ENCODE data around the gene ADCY5. TPM values are rescaled to one million over a fixed set of nuclear protein-coding genes. Genes with fewer than 3 reads are reported as not detected.

ADCY5 gene
- total RNA-seq, 3 donors from 2014 or later, result 0.05 to 0.13 TPM; not detected in 1

- H3K9me3 Mint-ChIP-seq, result no peaks in the 10 kb centered on the region
- H3K4me3 Mint-ChIP-seq, result no peak overlapping the region
- DNase-seq (peak; percentile 70), ATAC-seq (peak; percentile 79 to 81)
- H3K27me3 Mint-ChIP-seq (ENCODE audit: low read depth), result peaks cover 1% of the 10 kb centered on the region
- no peaks in the 10 kb centered on the region for H3K36me3 Mint-ChIP-seq (ENCODE audit: insufficient read depth)
- H3K4me1 Mint-ChIP-seq (ENCODE audit: low read depth), result no peaks in the 10 kb centered on the region
Observed at GRCh38 chr3:123328851-123329635, 119.8 kb downstream of the ADCY5 start.

GRCh38 chr3:123327956-123328850 lies 120.7 kb downstream of the ADCY5 start:
- DNase-seq, result no peak
- Mint-ChIP-seq H3K9me3 (no peaks in the 10 kb centered on the region), H3K4me3 (no peak overlapping the region), H3K27me3 (ENCODE audit: low read depth) (peaks cover 4% of the 10 kb centered on the region), H3K4me1 (ENCODE audit: low read depth) (no peaks in the 10 kb centered on the region), H3K36me3 (ENCODE audit: insufficient read depth) (no peaks in the 10 kb centered on the region)
- ATAC-seq, result no peak

GRCh38 chr3:123327480-123327879 lies 121.4 kb downstream of the ADCY5 start:
- H3K36me3 Mint-ChIP-seq (ENCODE audit: insufficient read depth), result no peaks in the 10 kb centered on the region
- H3K4me1 Mint-ChIP-seq (ENCODE audit: low read depth), result no peaks in the 10 kb centered on the region
- no peaks in the 10 kb centered on the region for H3K9me3 Mint-ChIP-seq
- no peak overlapping the region for H3K4me3 Mint-ChIP-seq
- H3K27me3 Mint-ChIP-seq (ENCODE audit: low read depth), result peaks cover 10% of the 10 kb centered on the region
- DNase-seq (no peak), ATAC-seq (no peak)

GRCh38 chr3:123326531-123326930 lies 122.4 kb downstream of the ADCY5 start:
- Mint-ChIP-seq H3K4me3 (no peak overlapping the region), H3K4me1 (ENCODE audit: low read depth) (no peaks in the 10 kb centered on the region), H3K9me3 (no peaks in the 10 kb centered on the region), H3K36me3 (ENCODE audit: insufficient read depth) (no peaks in the 10 kb centered on the region), H3K27me3 (ENCODE audit: low read depth) (peaks cover 10% of the 10 kb centered on the region)
- DNase-seq, result no peak
- no peak for ATAC-seq

GRCh38 chr3:123325766-123326256 lies 123.1 kb downstream of the ADCY5 start:
- DNase-seq (no peak), ATAC-seq (no peak)
- H3K36me3 Mint-ChIP-seq (ENCODE audit: insufficient read depth), result no peaks in the 10 kb centered on the region
- H3K9me3 Mint-ChIP-seq, result no peaks in the 10 kb centered on the region
- H3K27me3 Mint-ChIP-seq (ENCODE audit: low read depth), result peaks cover 10% of the 10 kb centered on the region
- H3K4me3 Mint-ChIP-seq, result no peak overlapping the region
- no peaks in the 10 kb centered on the region for H3K4me1 Mint-ChIP-seq (ENCODE audit: low read depth)

- no peaks in the 10 kb centered on the region for H3K4me1 Mint-ChIP-seq (ENCODE audit: low read depth)
- no peaks in the 10 kb centered on the region for H3K9me3 Mint-ChIP-seq
- no peak overlapping the region for H3K4me3 Mint-ChIP-seq
- no peaks in the 10 kb centered on the region for H3K36me3 Mint-ChIP-seq (ENCODE audit: insufficient read depth)
- ATAC-seq (no peak), DNase-seq (no peak)
- H3K27me3 Mint-ChIP-seq (ENCODE audit: low read depth), result peaks cover 14% of the 10 kb centered on the region
Observed at GRCh38 chr3:123324880-123325765, 123.8 kb downstream of the ADCY5 start.

- ATAC-seq (no peak), DNase-seq (no peak)
- Mint-ChIP-seq H3K36me3 (ENCODE audit: insufficient read depth) (no peaks in the 10 kb centered on the region), H3K4me1 (ENCODE audit: low read depth) (no peaks in the 10 kb centered on the region), H3K9me3 (no peaks in the 10 kb centered on the region), H3K4me3 (no peak overlapping the region), H3K27me3 (ENCODE audit: low read depth) (peaks cover 16% of the 10 kb centered on the region)
Observed at GRCh38 chr3:123323781-123324180, 125.1 kb downstream of the ADCY5 start.

- ATAC-seq (no peak), DNase-seq (no peak)
- H3K27me3 Mint-ChIP-seq (ENCODE audit: low read depth), result peaks cover 16% of the 10 kb centered on the region
- no peaks in the 10 kb centered on the region for H3K9me3 Mint-ChIP-seq
- no peak overlapping the region for H3K4me3 Mint-ChIP-seq
- no peaks in the 10 kb centered on the region for H3K4me1 Mint-ChIP-seq (ENCODE audit: low read depth)
- H3K36me3 Mint-ChIP-seq (ENCODE audit: insufficient read depth), result no peaks in the 10 kb centered on the region
Observed at GRCh38 chr3:123322866-123323265, 126.0 kb downstream of the ADCY5 start.

- Mint-ChIP-seq H3K4me1 (ENCODE audit: low read depth) (no peaks in the 10 kb centered on the region), H3K27me3 (ENCODE audit: low read depth) (peaks cover 19% of the 10 kb centered on the region), H3K36me3 (ENCODE audit: insufficient read depth) (no peaks in the 10 kb centered on the region), H3K9me3 (no peaks in the 10 kb centered on the region), H3K4me3 (no peak overlapping the region)
- DNase-seq (no peak), ATAC-seq (no peak)
Observed at GRCh38 chr3:123321806-123322205, 127.1 kb downstream of the ADCY5 start.

- Mint-ChIP-seq H3K4me3 (no peak overlapping the region), H3K4me1 (ENCODE audit: low read depth) (no peaks in the 10 kb centered on the region), H3K36me3 (ENCODE audit: insufficient read depth) (no peaks in the 10 kb centered on the region), H3K27me3 (ENCODE audit: low read depth) (peaks cover 22% of the 10 kb centered on the region), H3K9me3 (no peaks in the 10 kb centered on the region)
- DNase-seq (no peak), ATAC-seq (no peak)
Observed at GRCh38 chr3:123320221-123320620, 128.7 kb downstream of the ADCY5 start.

- ATAC-seq, result no peak
- DNase-seq, result no peak
- H3K4me3 Mint-ChIP-seq, result no peak overlapping the region
- peaks cover 27% of the 10 kb centered on the region for H3K27me3 Mint-ChIP-seq (ENCODE audit: low read depth)
- H3K9me3 Mint-ChIP-seq, result no peaks in the 10 kb centered on the region
- H3K36me3 Mint-ChIP-seq (ENCODE audit: insufficient read depth), result no peaks in the 10 kb centered on the region
- H3K4me1 Mint-ChIP-seq (ENCODE audit: low read depth), result no peaks in the 10 kb centered on the region
Observed at GRCh38 chr3:123319760-123320159, 129.1 kb downstream of the ADCY5 start.

- Mint-ChIP-seq H3K4me1 (ENCODE audit: low read depth) (peaks cover 2% of the 10 kb centered on the region), H3K27me3 (ENCODE audit: low read depth) (peaks cover 23% of the 10 kb centered on the region), H3K4me3 (no peak overlapping the region), H3K36me3 (ENCODE audit: insufficient read depth) (no peaks in the 10 kb centered on the region), H3K9me3 (no peaks in the 10 kb centered on the region)
- no peak for ATAC-seq
- no peak for DNase-seq
Observed at GRCh38 chr3:123318374-123318773, 130.5 kb downstream of the ADCY5 start.

- H3K4me1 Mint-ChIP-seq (ENCODE audit: low read depth), result peaks cover 2% of the 10 kb centered on the region
- ATAC-seq (no peak), DNase-seq (no peak)
- no peaks in the 10 kb centered on the region for H3K9me3 Mint-ChIP-seq
- H3K36me3 Mint-ChIP-seq (ENCODE audit: insufficient read depth), result no peaks in the 10 kb centered on the region
- no peak overlapping the region for H3K4me3 Mint-ChIP-seq
- H3K27me3 Mint-ChIP-seq (ENCODE audit: low read depth), result peaks cover 20% of the 10 kb centered on the region
Observed at GRCh38 chr3:123317716-123318115, 131.2 kb downstream of the ADCY5 start.

- DNase-seq, result no peak
- no peak for ATAC-seq
- peaks cover 2% of the 10 kb centered on the region for H3K4me1 Mint-ChIP-seq (ENCODE audit: low read depth)
- peaks cover 14% of the 10 kb centered on the region for H3K27me3 Mint-ChIP-seq (ENCODE audit: low read depth)
- H3K9me3 Mint-ChIP-seq, result no peaks in the 10 kb centered on the region
- no peaks in the 10 kb centered on the region for H3K36me3 Mint-ChIP-seq (ENCODE audit: insufficient read depth)
- H3K4me3 Mint-ChIP-seq, result no peak overlapping the region
Observed at GRCh38 chr3:123315271-123315595, 133.7 kb downstream of the ADCY5 start.

All from activated T-cell treated with anti-CD3 and anti-CD28 coated beads, Interleukin-2, amount 50 U/mL, for 4 hours (primary cell).